Measurements from ENCODE around the gene WWC2.

The WWC2 gene

DNA sequence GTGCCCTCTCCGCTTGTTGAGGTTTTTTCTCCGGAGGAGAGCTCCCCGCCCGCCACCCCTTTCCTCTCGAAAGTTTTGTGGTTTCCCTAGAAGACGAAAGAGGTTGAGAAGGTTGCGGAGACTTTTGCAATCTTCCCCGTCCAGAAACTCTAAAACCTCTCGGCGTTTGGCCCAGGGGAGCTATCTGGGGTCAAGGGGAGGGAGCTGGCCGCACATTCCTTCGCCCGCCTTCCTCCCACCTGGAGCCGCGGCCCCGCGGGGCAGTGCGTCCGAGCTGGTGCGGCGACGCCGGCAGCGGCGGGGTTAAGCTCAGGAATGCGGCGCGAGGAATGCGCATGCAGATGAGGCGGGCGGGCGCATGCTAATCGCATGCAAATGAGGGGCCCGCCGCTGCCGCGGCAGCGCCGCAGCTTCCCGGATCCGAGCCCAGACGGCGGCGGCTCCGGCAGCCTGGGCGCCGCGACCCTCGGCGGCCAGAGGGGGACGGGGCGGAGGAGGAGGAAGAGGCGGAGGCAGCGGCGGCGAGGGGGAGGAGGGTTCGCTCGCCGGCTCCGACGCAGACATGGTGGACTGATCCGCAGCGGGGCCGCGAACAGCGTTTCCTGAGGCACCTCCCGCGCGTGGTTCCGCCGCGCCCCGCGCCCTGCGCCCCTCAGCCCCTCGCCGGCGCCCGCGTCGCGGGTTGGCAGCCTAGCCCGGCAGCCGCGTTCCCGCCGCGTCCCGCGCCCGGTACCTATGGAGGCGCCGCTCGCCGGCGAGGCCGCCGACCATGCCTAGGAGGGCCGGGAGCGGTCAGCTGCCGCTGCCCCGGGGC lies at the start of gene WWC2:
Gene WWC2, plus strand, starts transcription at position 535 of the 814 bp plus-strand sequence. Its CDS starts 235 bp downstream, at position 770.
- Histone ChIP-seq H3K4me1 (ENCODE audit: insufficient read depth, low read length) (peaks cover 13% of the 10 kb centered on the region), H3K27me3 (ENCODE audit: insufficient read depth, low read length) (no peaks in the 10 kb centered on the region), H3K9me3 (ENCODE audit: low read length) (no peaks in the 10 kb centered on the region), H3K36me3 (ENCODE audit: insufficient read depth, low read length) (no peaks in the 10 kb centered on the region), H2AFZ (ENCODE audit: low read depth, low read length) (peak within 1 kb of the TSS; percentile 100), H3K4me3 (ENCODE audit: low read length) (peak within 1 kb of the TSS; percentile 75)

DNA sequence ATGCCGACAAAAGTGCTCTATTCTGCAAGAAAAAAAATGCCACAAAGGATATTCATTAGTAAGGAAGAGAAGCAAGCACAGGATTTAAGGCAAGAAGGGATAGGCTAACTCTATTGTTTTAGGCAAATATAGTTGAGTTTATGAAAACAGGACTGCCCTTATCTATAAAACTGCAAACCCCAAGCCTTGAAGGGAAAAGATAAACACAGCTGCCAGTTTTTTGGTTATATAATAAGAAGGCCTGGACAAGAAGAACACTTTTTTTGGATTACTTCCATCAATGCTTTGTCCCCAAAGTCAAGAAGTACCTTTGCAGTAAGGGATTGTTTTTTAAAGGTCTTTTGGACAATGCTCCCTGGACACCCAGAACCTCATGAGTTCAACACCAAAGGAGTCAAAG lies 45.4 kb upstream of the WWC2 start:
- no peaks in the 10 kb centered on the region for H3K36me3 ChIP-seq (ENCODE audit: insufficient read depth, low read length)
- peaks cover 2% of the 10 kb centered on the region for H3K27me3 ChIP-seq (ENCODE audit: insufficient read depth, low read length)
- H3K9me3 ChIP-seq (ENCODE audit: low read length): peaks cover 3% of the 10 kb centered on the region
- no peak overlapping the region for H3K4me3 ChIP-seq (ENCODE audit: low read length)
- no peaks in the 10 kb centered on the region for H3K4me1 ChIP-seq (ENCODE audit: insufficient read depth, low read length)
- no peak overlapping the region for H2AFZ ChIP-seq (ENCODE audit: low read depth, low read length)

DNA sequence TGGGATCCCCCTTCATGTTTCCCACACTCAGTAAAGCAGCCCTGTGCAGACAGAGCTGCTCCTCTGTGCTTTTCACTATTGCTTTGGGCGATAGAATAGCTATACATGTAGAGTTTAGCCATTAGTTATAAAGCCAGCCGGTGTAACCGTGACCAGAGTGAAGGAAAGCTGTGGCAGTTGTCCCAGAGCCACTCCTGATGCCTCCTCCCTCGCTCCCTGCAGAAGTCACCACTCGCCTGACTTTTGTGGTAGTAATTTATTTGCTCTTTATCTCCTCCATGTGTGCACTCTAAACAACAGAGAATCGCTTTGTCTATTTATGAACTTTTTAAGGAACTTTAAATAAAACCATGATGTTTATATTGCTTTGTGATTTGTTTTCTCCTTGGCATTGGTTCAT lies 41.8 kb upstream of the WWC2 start:
- Histone ChIP-seq H3K9me3 (ENCODE audit: low read length) (peaks cover 3% of the 10 kb centered on the region), H2AFZ (ENCODE audit: low read depth, low read length) (no peak overlapping the region), H3K4me1 (ENCODE audit: insufficient read depth, low read length) (no peaks in the 10 kb centered on the region), H3K27me3 (ENCODE audit: insufficient read depth, low read length) (peaks cover 1% of the 10 kb centered on the region), H3K36me3 (ENCODE audit: insufficient read depth, low read length) (no peaks in the 10 kb centered on the region), H3K4me3 (ENCODE audit: low read length) (no peak overlapping the region)

DNA sequence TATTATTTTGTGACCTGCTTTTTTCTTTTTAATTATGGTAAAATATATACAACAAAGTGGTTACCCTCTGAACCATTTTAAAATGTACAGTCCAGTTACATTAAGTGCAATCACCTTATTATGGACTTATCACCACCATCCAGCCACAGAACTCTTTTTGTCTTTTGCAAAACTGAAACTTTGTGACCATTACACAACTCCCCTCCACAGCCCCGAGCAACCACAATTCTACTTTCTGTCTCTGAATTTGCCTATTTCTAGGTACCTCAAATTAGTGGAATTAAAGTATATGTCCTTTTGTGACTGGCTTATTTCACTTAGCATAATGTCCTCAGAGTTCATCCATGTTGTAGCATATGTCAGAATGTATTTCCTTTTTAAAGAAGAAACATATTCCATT lies 39.3 kb upstream of the WWC2 start:
- peaks cover 2% of the 10 kb centered on the region for H3K9me3 ChIP-seq (ENCODE audit: low read length)
- H3K4me3 ChIP-seq (ENCODE audit: low read length): no peak overlapping the region
- H3K36me3 ChIP-seq (ENCODE audit: insufficient read depth, low read length): no peaks in the 10 kb centered on the region
- H2AFZ ChIP-seq (ENCODE audit: low read depth, low read length): no peak overlapping the region
- no peaks in the 10 kb centered on the region for H3K4me1 ChIP-seq (ENCODE audit: insufficient read depth, low read length)
- H3K27me3 ChIP-seq (ENCODE audit: insufficient read depth, low read length): no peaks in the 10 kb centered on the region

DNA sequence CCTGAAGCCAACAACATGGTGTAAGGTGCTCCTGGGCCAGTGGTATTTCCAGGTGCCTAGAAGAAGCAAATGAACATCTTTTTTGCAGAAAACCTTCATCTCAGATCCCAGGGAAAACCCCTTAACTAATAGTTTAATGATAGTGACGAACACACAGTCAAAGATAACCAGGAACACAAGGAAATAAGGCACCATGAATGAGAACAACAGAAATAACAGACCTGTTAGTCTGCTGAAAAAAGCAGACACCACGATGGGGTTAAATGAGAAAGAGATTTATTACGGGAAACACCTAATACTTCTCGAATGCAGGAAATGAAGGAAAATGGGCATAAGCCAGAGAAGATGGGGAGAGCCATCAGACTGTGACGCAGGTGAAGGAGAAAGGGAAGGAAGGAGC lies 30.6 kb upstream of the WWC2 start:
- no peaks in the 10 kb centered on the region for H3K27me3 ChIP-seq (ENCODE audit: insufficient read depth, low read length)
- H3K36me3 ChIP-seq (ENCODE audit: insufficient read depth, low read length): no peaks in the 10 kb centered on the region
- H2AFZ ChIP-seq (ENCODE audit: low read depth, low read length): no peak overlapping the region
- no peak overlapping the region for H3K4me3 ChIP-seq (ENCODE audit: low read length)
- H3K4me1 ChIP-seq (ENCODE audit: insufficient read depth, low read length): no peaks in the 10 kb centered on the region
- no peaks in the 10 kb centered on the region for H3K9me3 ChIP-seq (ENCODE audit: low read length)

DNA sequence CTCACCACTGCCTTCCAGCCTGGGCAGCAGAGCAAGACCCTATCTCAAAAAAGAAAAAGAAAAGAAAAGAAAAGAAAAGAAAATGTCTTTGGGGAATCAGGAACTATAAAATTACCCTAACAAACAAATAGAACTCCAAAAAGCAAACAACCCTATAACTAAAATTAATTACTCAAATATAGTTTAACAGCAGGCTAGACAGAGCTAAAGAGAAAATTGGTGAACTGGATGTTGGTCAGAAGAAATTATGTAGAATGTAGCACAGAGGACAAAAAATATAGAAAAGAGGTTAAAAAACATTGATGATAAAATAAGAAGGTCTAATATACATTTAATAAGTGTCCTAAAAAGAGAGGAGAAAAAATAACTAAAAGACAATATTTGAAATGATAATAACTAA lies 27.8 kb upstream of the WWC2 start:
- Histone ChIP-seq H3K9me3 (ENCODE audit: low read length) (no peaks in the 10 kb centered on the region), H3K27me3 (ENCODE audit: insufficient read depth, low read length) (no peaks in the 10 kb centered on the region), H3K36me3 (ENCODE audit: insufficient read depth, low read length) (no peaks in the 10 kb centered on the region), H3K4me1 (ENCODE audit: insufficient read depth, low read length) (peaks cover 4% of the 10 kb centered on the region), H3K4me3 (ENCODE audit: low read length) (no peak overlapping the region), H2AFZ (ENCODE audit: low read depth, low read length) (no peak overlapping the region)

DNA sequence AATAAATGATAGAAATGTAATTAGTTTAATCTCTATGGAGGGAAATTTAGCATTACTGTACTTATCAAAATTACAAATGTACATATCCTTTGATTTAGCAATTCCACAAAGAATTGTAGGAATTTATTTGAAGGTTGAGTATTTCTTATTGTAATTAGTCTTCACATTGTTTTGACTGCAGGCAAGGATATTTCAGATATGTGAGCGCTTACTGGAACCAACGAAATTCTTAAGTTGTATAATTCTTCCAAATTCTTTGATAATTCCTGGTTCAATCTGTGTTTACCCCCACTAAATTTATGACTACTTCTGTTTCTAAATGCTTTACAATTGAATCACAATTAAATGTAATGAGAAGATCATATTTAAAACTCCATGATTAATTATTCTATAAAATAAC lies 26.9 kb upstream of the WWC2 start:
- Histone ChIP-seq H3K9me3 (ENCODE audit: low read length) (no peaks in the 10 kb centered on the region), H3K4me1 (ENCODE audit: insufficient read depth, low read length) (peaks cover 4% of the 10 kb centered on the region), H3K36me3 (ENCODE audit: insufficient read depth, low read length) (no peaks in the 10 kb centered on the region), H2AFZ (ENCODE audit: low read depth, low read length) (no peak overlapping the region), H3K27me3 (ENCODE audit: insufficient read depth, low read length) (no peaks in the 10 kb centered on the region), H3K4me3 (ENCODE audit: low read length) (no peak overlapping the region)

DNA sequence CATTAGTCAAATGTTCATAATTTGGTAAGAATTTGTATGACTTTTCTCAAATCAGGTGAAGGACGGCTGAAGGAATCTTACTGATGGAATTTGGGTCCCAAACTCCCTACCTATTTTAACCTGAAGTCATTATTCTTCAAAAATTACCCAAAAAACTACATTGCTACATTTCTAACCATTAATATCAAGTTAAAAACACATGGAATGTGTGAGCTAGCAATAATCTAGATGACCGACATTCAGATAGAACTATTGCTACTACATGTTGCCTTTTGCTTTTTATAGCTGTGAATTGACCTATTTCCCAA lies 25.3 kb upstream of the WWC2 start:
- H3K4me3 ChIP-seq (ENCODE audit: low read length): no peak overlapping the region

DNA sequence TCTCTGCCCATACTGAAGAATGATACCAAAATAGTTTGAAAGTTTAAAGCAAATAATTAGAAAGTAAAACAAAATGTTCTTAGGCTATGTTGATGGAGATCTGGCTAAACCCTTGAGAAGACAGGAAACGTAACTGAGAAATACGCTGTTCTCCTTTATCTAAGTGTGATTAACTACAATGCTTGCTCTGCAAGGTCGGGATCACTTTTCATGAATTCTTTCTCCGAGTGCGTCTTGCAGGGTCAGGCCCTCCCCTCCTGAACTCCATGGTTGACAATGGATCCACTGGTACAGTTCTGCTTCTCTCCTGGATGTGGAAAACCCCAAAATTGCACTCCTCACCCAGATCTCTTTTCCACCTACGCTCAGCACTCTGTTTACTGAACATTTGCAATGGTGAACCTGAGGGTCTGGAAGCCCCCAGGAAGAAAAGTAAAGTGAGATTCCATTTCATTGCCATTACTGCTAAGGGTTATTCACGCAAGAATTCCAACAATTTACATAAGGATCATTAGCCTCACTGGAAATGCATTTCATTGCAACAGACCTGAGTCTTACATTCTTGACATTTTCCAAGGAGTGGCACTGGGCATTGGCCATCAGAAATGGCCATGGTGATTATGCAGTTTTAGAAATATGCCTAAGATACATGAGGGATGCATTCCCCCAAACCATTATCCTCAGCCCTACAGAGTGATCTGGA lies 24.6 kb upstream of the WWC2 start:
- H3K27me3 ChIP-seq (ENCODE audit: insufficient read depth, low read length): no peaks in the 10 kb centered on the region
- H3K9me3 ChIP-seq (ENCODE audit: low read length): no peaks in the 10 kb centered on the region
- no peaks in the 10 kb centered on the region for H3K36me3 ChIP-seq (ENCODE audit: insufficient read depth, low read length)
- H3K4me3 ChIP-seq (ENCODE audit: low read length): no peak overlapping the region
- H3K4me1 ChIP-seq (ENCODE audit: insufficient read depth, low read length): peaks cover 4% of the 10 kb centered on the region
- no peak overlapping the region for H2AFZ ChIP-seq (ENCODE audit: low read depth, low read length)

More for the DNA sequence above, 25.3 kb upstream of the WWC2 start:
- Histone ChIP-seq H2AFZ (ENCODE audit: low read depth, low read length) (no peak overlapping the region), H3K4me1 (ENCODE audit: insufficient read depth, low read length) (peaks cover 4% of the 10 kb centered on the region), H3K36me3 (ENCODE audit: insufficient read depth, low read length) (no peaks in the 10 kb centered on the region), H3K27me3 (ENCODE audit: insufficient read depth, low read length) (no peaks in the 10 kb centered on the region), H3K9me3 (ENCODE audit: low read length) (no peaks in the 10 kb centered on the region)

DNA sequence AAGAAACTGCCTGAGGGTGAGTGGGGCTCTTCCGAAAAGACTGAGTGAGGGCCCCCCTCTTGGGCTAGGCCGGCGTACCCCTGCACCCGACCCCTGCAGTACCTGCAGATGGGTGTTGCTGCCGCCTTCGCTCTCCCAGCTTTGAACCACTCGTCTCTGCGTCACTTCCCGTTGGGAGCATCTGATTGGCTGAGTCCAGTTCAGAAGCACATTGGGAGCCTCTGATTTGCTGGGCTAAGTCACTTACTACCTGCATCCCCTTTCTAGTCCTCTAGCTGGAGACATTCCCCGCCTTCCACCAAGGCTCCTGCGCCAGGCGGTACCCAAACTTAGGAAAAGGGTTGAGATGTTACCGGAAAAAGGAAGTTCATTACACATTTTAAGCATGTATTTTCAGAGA lies 20.4 kb upstream of the WWC2 start:
- no peaks in the 10 kb centered on the region for H3K9me3 ChIP-seq (ENCODE audit: low read length)
- H3K27me3 ChIP-seq (ENCODE audit: insufficient read depth, low read length): no peaks in the 10 kb centered on the region
- no peaks in the 10 kb centered on the region for H3K36me3 ChIP-seq (ENCODE audit: insufficient read depth, low read length)
- H3K4me3 ChIP-seq (ENCODE audit: low read length): no peak overlapping the region
- H2AFZ ChIP-seq (ENCODE audit: low read depth, low read length): no peak overlapping the region
- peaks cover 4% of the 10 kb centered on the region for H3K4me1 ChIP-seq (ENCODE audit: insufficient read depth, low read length)

DNA sequence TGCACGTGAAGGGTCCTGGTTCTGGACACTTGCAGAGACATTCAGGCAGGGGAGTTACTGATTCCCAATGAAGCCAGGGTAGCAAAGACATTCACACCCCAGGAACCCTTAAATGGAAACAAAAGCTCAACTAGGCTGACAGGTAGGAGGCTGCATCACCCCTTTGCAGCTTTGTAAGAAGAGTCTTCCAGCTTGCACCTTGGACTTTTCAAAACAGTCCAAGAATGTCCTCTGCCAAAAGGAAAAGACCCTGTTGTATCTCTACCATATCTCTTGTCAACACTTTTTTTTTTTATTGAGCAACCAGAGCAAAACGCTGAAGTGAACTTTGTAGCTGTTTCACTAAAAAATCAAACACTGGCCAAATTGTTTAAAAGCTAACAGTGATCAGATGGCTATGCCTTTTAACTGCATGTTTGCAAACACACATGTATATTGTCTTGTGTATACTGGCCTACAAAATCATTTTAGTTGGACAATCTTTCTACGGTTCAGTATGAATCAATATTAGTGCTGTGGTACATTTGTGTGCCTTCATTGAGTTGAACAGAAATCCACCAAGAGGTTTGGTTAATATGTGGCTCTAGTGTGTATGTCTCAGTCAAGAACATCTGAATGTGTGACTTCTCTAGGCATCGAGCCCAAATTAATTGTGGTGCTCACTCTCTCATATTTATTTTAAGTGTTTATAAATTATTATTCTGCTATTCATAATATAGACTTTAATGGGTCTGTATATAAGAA lies 18.5 kb upstream of the WWC2 start:
- no peak overlapping the region for H3K4me3 ChIP-seq (ENCODE audit: low read length)
- no peaks in the 10 kb centered on the region for H3K27me3 ChIP-seq (ENCODE audit: insufficient read depth, low read length)
- H3K4me1 ChIP-seq (ENCODE audit: insufficient read depth, low read length): no peaks in the 10 kb centered on the region
- no peaks in the 10 kb centered on the region for H3K9me3 ChIP-seq (ENCODE audit: low read length)
- H3K36me3 ChIP-seq (ENCODE audit: insufficient read depth, low read length): no peaks in the 10 kb centered on the region
- H2AFZ ChIP-seq (ENCODE audit: low read depth, low read length): no peak overlapping the region

DNA sequence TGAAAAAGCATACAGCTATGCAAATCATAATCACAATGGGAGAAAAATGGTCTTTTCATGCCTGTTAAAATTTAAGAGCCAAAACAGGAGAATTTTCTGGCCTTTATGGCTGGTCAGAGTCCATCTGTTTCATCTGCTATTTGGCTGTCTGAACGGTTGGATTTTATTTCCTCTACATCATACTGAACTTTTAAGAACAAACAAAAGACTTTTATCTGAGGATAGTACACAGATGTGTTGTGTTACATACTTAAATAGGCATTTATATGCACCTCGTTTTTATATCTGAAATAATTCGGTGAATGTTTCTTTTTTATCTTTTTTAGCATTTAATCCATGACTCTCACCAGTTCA lies 18.0 kb upstream of the WWC2 start:
- H3K9me3 ChIP-seq (ENCODE audit: low read length): no peaks in the 10 kb centered on the region
- H3K27me3 ChIP-seq (ENCODE audit: insufficient read depth, low read length): no peaks in the 10 kb centered on the region
- H3K4me3 ChIP-seq (ENCODE audit: low read length): no peak overlapping the region
- H3K4me1 ChIP-seq (ENCODE audit: insufficient read depth, low read length): no peaks in the 10 kb centered on the region
- H3K36me3 ChIP-seq (ENCODE audit: insufficient read depth, low read length): no peaks in the 10 kb centered on the region
- H2AFZ ChIP-seq (ENCODE audit: low read depth, low read length): no peak overlapping the region

DNA sequence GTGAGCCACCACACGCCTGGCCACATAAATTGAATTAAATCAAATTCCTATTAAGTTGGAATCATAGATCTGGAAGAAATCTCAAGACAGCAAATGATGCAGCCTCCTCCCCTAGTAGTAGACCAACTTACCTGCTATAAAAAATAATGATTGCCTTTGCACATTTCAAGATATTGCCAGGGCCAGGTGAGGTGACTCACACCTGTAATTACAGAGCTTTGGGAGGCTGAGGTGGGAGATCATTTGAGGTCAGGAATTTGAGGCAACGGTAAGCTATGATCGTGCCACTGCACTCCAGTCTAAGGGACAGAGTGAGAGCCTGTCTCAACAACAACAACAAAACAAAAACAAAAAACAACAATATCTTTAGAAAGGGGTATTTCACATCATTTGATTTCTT lies 17.0 kb upstream of the WWC2 start:
- Histone ChIP-seq H3K4me1 (ENCODE audit: insufficient read depth, low read length) (no peaks in the 10 kb centered on the region), H3K36me3 (ENCODE audit: insufficient read depth, low read length) (no peaks in the 10 kb centered on the region), H3K9me3 (ENCODE audit: low read length) (no peaks in the 10 kb centered on the region), H3K4me3 (ENCODE audit: low read length) (no peak overlapping the region), H2AFZ (ENCODE audit: low read depth, low read length) (no peak overlapping the region), H3K27me3 (ENCODE audit: insufficient read depth, low read length) (no peaks in the 10 kb centered on the region)
